Measurements from ENCODE around the gene DNAJB13. TPM values are rescaled to one million over a fixed set of nuclear protein-coding genes. Genes with fewer than 3 reads are reported as not detected.

The DNAJB13 gene
- total and polyA plus RNA-seq, 2 donors (not counting 1 experiment from before 2014, with no cell fraction given) = 0.15 to 0.27 TPM

DNA sequence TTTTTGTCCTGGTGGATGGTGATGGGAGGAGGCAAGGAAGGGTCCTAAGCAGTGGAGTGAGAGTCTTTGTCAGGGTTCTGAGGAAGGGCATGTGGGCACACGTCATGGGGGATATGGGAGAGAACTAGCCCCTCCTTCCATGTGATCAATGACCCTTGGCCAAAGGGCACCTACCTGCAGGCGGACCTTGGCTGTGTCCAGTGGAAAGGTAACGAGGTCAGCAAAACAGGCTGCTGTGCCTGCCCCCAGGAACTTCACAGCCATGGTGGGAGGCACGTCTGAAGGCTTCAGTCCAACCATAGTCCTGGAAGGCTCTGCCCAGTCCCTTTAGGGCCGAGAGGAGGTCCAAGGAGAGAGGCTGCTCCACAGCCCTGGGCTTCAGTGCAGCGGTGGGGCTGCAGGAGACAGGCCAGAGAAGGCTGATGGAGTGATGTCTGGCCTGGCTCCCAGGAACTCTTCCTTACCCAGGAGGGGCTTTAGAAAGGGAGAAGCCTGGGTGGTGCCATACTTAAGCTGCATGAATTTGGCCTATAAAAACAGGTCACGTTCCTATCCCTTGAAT lies 56.0 kb downstream of the DNAJB13 start:
- no peak overlapping the region for H2AFZ ChIP-seq (ENCODE audit: insufficient read depth, low read depth, low read length, poor library complexity, severe bottlenecking)
- no peak overlapping the region for H3K4me3 Mint-ChIP-seq
- no peaks in the 10 kb centered on the region for H3K9me3 ChIP-seq (ENCODE audit: control extremely low read depth in 1 of 3, control insufficient read depth in 2 of 3, insufficient read depth in 1 of 3, low read length in 2 of 3)
- TF ChIP-seq, protein P1, sequence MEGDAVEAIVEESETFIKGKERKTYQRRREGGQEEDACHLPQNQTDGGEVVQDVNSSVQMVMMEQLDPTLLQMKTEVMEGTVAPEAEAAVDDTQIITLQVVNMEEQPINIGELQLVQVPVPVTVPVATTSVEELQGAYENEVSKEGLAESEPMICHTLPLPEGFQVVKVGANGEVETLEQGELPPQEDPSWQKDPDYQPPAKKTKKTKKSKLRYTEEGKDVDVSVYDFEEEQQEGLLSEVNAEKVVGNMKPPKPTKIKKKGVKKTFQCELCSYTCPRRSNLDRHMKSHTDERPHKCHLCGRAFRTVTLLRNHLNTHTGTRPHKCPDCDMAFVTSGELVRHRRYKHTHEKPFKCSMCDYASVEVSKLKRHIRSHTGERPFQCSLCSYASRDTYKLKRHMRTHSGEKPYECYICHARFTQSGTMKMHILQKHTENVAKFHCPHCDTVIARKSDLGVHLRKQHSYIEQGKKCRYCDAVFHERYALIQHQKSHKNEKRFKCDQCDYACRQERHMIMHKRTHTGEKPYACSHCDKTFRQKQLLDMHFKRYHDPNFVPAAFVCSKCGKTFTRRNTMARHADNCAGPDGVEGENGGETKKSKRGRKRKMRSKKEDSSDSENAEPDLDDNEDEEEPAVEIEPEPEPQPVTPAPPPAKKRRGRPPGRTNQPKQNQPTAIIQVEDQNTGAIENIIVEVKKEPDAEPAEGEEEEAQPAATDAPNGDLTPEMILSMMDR (IDR thresholded peaks at IDR 0.05) = no peak
- TF ChIP-seq EZH2 (IDR thresholded peaks at IDR 0.05; ENCODE audit: borderline replicate concordance, insufficient read depth, low read depth, low read length, poor library complexity, severe bottlenecking) = no peak
- 97% methylated on average over 7 of the region's 7 CpGs for WGBS (ENCODE audit: insufficient coverage)
- POLR2A ChIA-PET = interaction anchor here (1.2 kb wide), 1 partner anchor 26 kb away, joined by 5 read pairs; no protein-coding TSS in a partner anchor
- no peak overlapping the region for H3K4me2 ChIP-seq (replicated peaks; ENCODE audit: low read depth, low read length, poor library complexity, severe bottlenecking)
- H3K79me2 ChIP-seq (ENCODE audit: control insufficient read depth, insufficient read depth, low read length) = no peaks in the 10 kb centered on the region
- H3K36me3 ChIP-seq (replicated peaks in 1 of 2; ENCODE audit: control extremely low read depth in 1 of 2, control insufficient read depth in 1 of 2, extremely low read depth in 1 of 2, insufficient read depth in 2 of 2, low read length in 1 of 2) = peaks cover 0 to 14% of the 10 kb centered on the region in 2 experiments
- intact Hi-C loops (cut with micrococcal nuclease) = no loop called here
- no peaks in the 10 kb centered on the region for H3K27me3 ChIP-seq (replicated peaks in 1 of 4; ENCODE audit: control extremely low read depth in 1 of 4, control insufficient read depth in 3 of 4, insufficient read depth in 4 of 4, low read length in 3 of 4)
- peaks cover 43 to 47% of the 10 kb centered on the region in 2 donors for H3K4me1 ChIP-seq (ENCODE audit: control insufficient read depth in 2 of 2, insufficient read depth in 2 of 2, low read length in 2 of 2)
- H3K9me3 Mint-ChIP-seq (ENCODE audit: insufficient read depth) = no peaks in the 10 kb centered on the region
- peaks cover 58% of the 10 kb centered on the region for H3K4me1 Mint-ChIP-seq
- no peak overlapping the region for H3K27ac ChIP-seq (ENCODE audit: low read length in 2 of 2)
- no peak overlapping the region for H3K9ac ChIP-seq (ENCODE audit: low read length)
- CTCF ChIA-PET = interaction anchor here (1.0 kb wide), 1 partner anchor 46 kb away, joined by 3 read pairs; no protein-coding TSS in a partner anchor
- H3K4me3 ChIP-seq (ENCODE audit: control extremely low read depth in 1 of 5, extremely low read depth in 1 of 5, insufficient read depth in 1 of 5, low read depth in 2 of 5, low read length in 4 of 5) = no peak overlapping the region
- ATAC-seq (ENCODE audit: low read depth) (no peak), DNase-seq (no peak)
- no peaks in the 10 kb centered on the region for H3K27me3 Mint-ChIP-seq
- H4K20me1 ChIP-seq (ENCODE audit: control insufficient read depth, insufficient read depth, low read length, poor library complexity, severe bottlenecking) = no peaks in the 10 kb centered on the region
- peak overlapping the region; percentile 77 for H3K27ac Mint-ChIP-seq

- H3K9me3 Mint-ChIP-seq (ENCODE audit: insufficient read depth) = no peaks in the 10 kb centered on the region
- Histone ChIP-seq H3K27me3 (replicated peaks in 1 of 4; ENCODE audit: control extremely low read depth in 1 of 4, control insufficient read depth in 3 of 4, insufficient read depth in 4 of 4, low read length in 3 of 4) (no peaks in the 10 kb centered on the region), H3K79me2 (ENCODE audit: control insufficient read depth, insufficient read depth, low read length) (no peaks in the 10 kb centered on the region), H3K9ac (ENCODE audit: low read length) (no peak overlapping the region), H3K36me3 (replicated peaks in 1 of 2; ENCODE audit: control extremely low read depth in 1 of 2, control insufficient read depth in 1 of 2, extremely low read depth in 1 of 2, insufficient read depth in 2 of 2, low read length in 1 of 2) (peaks cover 0 to 8% of the 10 kb centered on the region in 2 experiments), H3K27ac (ENCODE audit: low read length in 2 of 2) (no peak overlapping the region), H3K4me1 (ENCODE audit: control insufficient read depth in 2 of 2, insufficient read depth in 2 of 2, low read length in 2 of 2) (peaks cover 53 to 57% of the 10 kb centered on the region in 2 donors), H3K4me2 (replicated peaks; ENCODE audit: low read depth, low read length, poor library complexity, severe bottlenecking) (no peak overlapping the region), H4K20me1 (ENCODE audit: control insufficient read depth, insufficient read depth, low read length, poor library complexity, severe bottlenecking) (no peaks in the 10 kb centered on the region), H2AFZ (ENCODE audit: insufficient read depth, low read depth, low read length, poor library complexity, severe bottlenecking) (no peak overlapping the region), H3K9me3 (ENCODE audit: control extremely low read depth in 1 of 3, control insufficient read depth in 2 of 3, insufficient read depth in 1 of 3, low read length in 2 of 3) (no peaks in the 10 kb centered on the region), H3K4me3 (ENCODE audit: control extremely low read depth in 1 of 5, extremely low read depth in 1 of 5, insufficient read depth in 1 of 5, low read depth in 2 of 5, low read length in 4 of 5) (no peak overlapping the region)
- TF ChIP-seq, protein P1 (IDR thresholded peaks at IDR 0.05) = no peak
- TF ChIP-seq EZH2 (IDR thresholded peaks at IDR 0.05; ENCODE audit: borderline replicate concordance, insufficient read depth, low read depth, low read length, poor library complexity, severe bottlenecking) = no peak
- H3K4me3 Mint-ChIP-seq = no peak overlapping the region
- CTCF ChIA-PET = interaction anchor here (1.0 to 1.1 kb wide), 2 partner anchors 10 to 47 kb away, joined by 3 read pairs; no protein-coding TSS in a partner anchor
- peaks cover 67% of the 10 kb centered on the region for H3K4me1 Mint-ChIP-seq
- 93% methylated on average over 5 of the region's 6 CpGs for WGBS (ENCODE audit: insufficient coverage)
- no peaks in the 10 kb centered on the region for H3K27me3 Mint-ChIP-seq
- no peak for ATAC-seq (ENCODE audit: low read depth)
- POLR2A ChIA-PET = interaction anchor here (1.2 kb wide), 1 partner anchor 27 kb away, joined by 5 read pairs; no protein-coding TSS in a partner anchor
- peak overlapping the region; percentile 46 for H3K27ac Mint-ChIP-seq
- intact Hi-C loops (cut with micrococcal nuclease) = no loop called here
- DNase-seq = no peak
Observed at GRCh38 chr11:74007691-74008372, 57.0 kb downstream of the DNAJB13 start.
